SK-N-MC (cell line): Measurements from ENCODE around the gene RGS3.

Experiments
- DNase-seq: peaks from one replicate; pipeline ENCODE4 v3.0.0-alpha.2; 2011; ENCODE audit warnings: low read depth, low spot score
- H3K27ac ChIP-seq: fragments of 200-600 bp; sonication (generic); 2 replicates; pipeline ENCODE4 v1.5.1; 2016; ENCODE audit warnings: mixed run types
- H3K36me3 ChIP-seq: fragments of 200-600 bp; sonication (generic); 2 replicates; pipeline ENCODE4 v1.6.1; 2017; ENCODE audit warnings: antibody characterized with exemption, low read length, mixed read lengths; ENCODE audit not compliant: insufficient read depth
- H3K4me3 ChIP-seq: fragments of 200-600 bp; sonication (generic); 2 replicates; pipeline ENCODE4 v1.5.1; 2016
- H3K9ac ChIP-seq: fragments of 200-600 bp; sonication (generic); 2 replicates; pipeline ENCODE4 v1.8.0; 2017; ENCODE audit warnings: mixed run types, mixed read lengths; ENCODE audit not compliant: insufficient read length
- H3K9me3 ChIP-seq: fragments of 200-600 bp; sonication (generic); 2 replicates; pipeline ENCODE4 v1.6.1; 2017; ENCODE audit warnings: low read depth, mild to moderate bottlenecking, antibody characterized with exemption, low read length, moderate library complexity, mixed read lengths
- EZH2 ChIP-seq: fragments of 200-600 bp; sonication (generic); IDR thresholded peaks from one replicate; pipeline ENCODE4 v1.6.1; 2017; ENCODE audit warnings: antibody characterized with exemption
- FOXP2 ChIP-seq: optimal IDR thresholded peaks from 2 replicates; pipeline ENCODE3; 2011; ENCODE audit warnings: mild to moderate bottlenecking, moderate library complexity; ENCODE audit not compliant: insufficient read depth; ENCODE audit errors: extremely low read length, control extremely low read depth
- POLR2AphosphoS5 ChIP-seq: IDR thresholded peaks from 2 replicates; pipeline ENCODE4 v1.6.1; 2012; ENCODE audit warnings: mild to moderate bottlenecking, low read depth, low read length, borderline replicate concordance

RGS3 gene

GRCh38 chr9:113581865-113582697, 118.6 kb downstream of the RGS3 start:
- Histone ChIP-seq H3K4me3 (no peak overlapping the region), H3K9me3 (no peaks in the 10 kb centered on the region), H3K36me3 (no peaks in the 10 kb centered on the region), H3K27ac (no peak overlapping the region), H3K9ac (no peak overlapping the region)
- no peak for TF ChIP-seq EZH2
- TF ChIP-seq FOXP2, result no peak
- no peak for TF ChIP-seq POLR2AphosphoS5
- DNase-seq, result no peak

- no peak overlapping the region for H3K9ac ChIP-seq
- DNase-seq, result no peak
- H3K4me3 ChIP-seq, result no peak overlapping the region
- H3K27ac ChIP-seq, result no peak overlapping the region
- no peaks in the 10 kb centered on the region for H3K9me3 ChIP-seq
- no peaks in the 10 kb centered on the region for H3K36me3 ChIP-seq
- TF ChIP-seq POLR2AphosphoS5, result no peak
- TF ChIP-seq FOXP2, result no peak
- TF ChIP-seq EZH2, result no peak
Measured at GRCh38 chr9:113582698-113583200, 119.2 kb downstream of the RGS3 start.

- TF ChIP-seq FOXP2 (no peak), EZH2 (no peak), POLR2AphosphoS5 (no peak)
- no peak for DNase-seq
- H3K9ac ChIP-seq, result no peak overlapping the region
- no peaks in the 10 kb centered on the region for H3K36me3 ChIP-seq
- no peak overlapping the region for H3K27ac ChIP-seq
- H3K9me3 ChIP-seq, result no peaks in the 10 kb centered on the region
- no peak overlapping the region for H3K4me3 ChIP-seq
Measured at GRCh38 chr9:113583511-113584427, 120.2 kb downstream of the RGS3 start.

- no peak overlapping the region for H3K27ac ChIP-seq
- H3K4me3 ChIP-seq, result no peak overlapping the region
- H3K9ac ChIP-seq, result no peak overlapping the region
- TF ChIP-seq FOXP2, result no peak
- TF ChIP-seq POLR2AphosphoS5, result no peak
- no peak for TF ChIP-seq EZH2
- H3K36me3 ChIP-seq, result no peaks in the 10 kb centered on the region
- no peak for DNase-seq
- H3K9me3 ChIP-seq, result no peaks in the 10 kb centered on the region
Measured at GRCh38 chr9:113584428-113585084, 121.0 kb downstream of the RGS3 start.

- no peak overlapping the region for H3K4me3 ChIP-seq
- H3K36me3 ChIP-seq, result no peaks in the 10 kb centered on the region
- H3K9ac ChIP-seq, result no peak overlapping the region
- DNase-seq, result no peak
- H3K9me3 ChIP-seq, result no peaks in the 10 kb centered on the region
- TF ChIP-seq POLR2AphosphoS5 (no peak), EZH2 (no peak), FOXP2 (no peak)
- no peak overlapping the region for H3K27ac ChIP-seq
Measured at GRCh38 chr9:113585085-113585442, 121.5 kb downstream of the RGS3 start.

GRCh38 chr9:113585555-113585954, 122.0 kb downstream of the RGS3 start:
- no peak overlapping the region for H3K4me3 ChIP-seq
- no peaks in the 10 kb centered on the region for H3K36me3 ChIP-seq
- no peak for DNase-seq
- TF ChIP-seq EZH2 (no peak), POLR2AphosphoS5 (no peak), FOXP2 (no peak)
- no peaks in the 10 kb centered on the region for H3K9me3 ChIP-seq
- no peak overlapping the region for H3K9ac ChIP-seq
- no peak overlapping the region for H3K27ac ChIP-seq

- Histone ChIP-seq H3K9me3 (no peaks in the 10 kb centered on the region), H3K4me3 (no peak overlapping the region), H3K9ac (no peak overlapping the region), H3K36me3 (no peaks in the 10 kb centered on the region), H3K27ac (no peak overlapping the region)
- DNase-seq, result no peak
- TF ChIP-seq POLR2AphosphoS5 (no peak), EZH2 (no peak), FOXP2 (no peak)
Measured at GRCh38 chr9:113587471-113588031, 124.0 kb downstream of the RGS3 start.

- Histone ChIP-seq H3K9ac (no peak overlapping the region), H3K27ac (no peak overlapping the region), H3K4me3 (no peak overlapping the region), H3K9me3 (no peaks in the 10 kb centered on the region), H3K36me3 (no peaks in the 10 kb centered on the region)
- TF ChIP-seq FOXP2, result no peak
- TF ChIP-seq POLR2AphosphoS5, result no peak
- TF ChIP-seq EZH2, result no peak
- DNase-seq, result no peak
Measured at GRCh38 chr9:113588242-113588810, 124.8 kb downstream of the RGS3 start.
